HG02973 (cell line): ENCODE data around the gene RBFOX1.

Experiments
- ATAC-seq: cut with Tn5 transposase; IDR thresholded peaks from one replicate; pipeline ENCODE4 v1.9.1; 2021; ENCODE audit warnings: moderate library complexity; ENCODE audit not compliant: unreplicated experiment

Gene RBFOX1

DNA sequence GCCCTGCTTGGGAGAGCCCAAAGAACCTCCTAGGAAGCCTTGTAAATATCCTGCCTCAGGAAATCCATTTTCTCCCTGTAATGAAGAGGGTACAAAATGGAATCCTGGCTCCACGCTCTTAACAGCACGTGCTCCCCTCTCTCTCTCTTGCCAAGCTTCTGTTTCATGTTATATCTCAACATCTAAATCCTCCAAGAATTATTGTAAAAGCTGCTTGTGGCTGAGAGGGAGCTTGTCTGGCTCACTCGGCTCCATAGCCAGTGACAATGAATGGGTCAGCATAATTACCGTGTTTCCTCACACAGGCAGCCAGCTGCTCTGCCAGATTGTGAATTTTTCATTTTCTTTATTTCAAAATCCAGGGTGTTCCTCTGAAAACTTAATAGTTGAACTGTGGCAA, 317.8 kb downstream of the RBFOX1 start:
- no peak for ATAC-seq

- ATAC-seq, result no peak
Measured at GRCh38 chr16:7651803-7652570, 319.3 kb downstream of the RBFOX1 start.

DNA sequence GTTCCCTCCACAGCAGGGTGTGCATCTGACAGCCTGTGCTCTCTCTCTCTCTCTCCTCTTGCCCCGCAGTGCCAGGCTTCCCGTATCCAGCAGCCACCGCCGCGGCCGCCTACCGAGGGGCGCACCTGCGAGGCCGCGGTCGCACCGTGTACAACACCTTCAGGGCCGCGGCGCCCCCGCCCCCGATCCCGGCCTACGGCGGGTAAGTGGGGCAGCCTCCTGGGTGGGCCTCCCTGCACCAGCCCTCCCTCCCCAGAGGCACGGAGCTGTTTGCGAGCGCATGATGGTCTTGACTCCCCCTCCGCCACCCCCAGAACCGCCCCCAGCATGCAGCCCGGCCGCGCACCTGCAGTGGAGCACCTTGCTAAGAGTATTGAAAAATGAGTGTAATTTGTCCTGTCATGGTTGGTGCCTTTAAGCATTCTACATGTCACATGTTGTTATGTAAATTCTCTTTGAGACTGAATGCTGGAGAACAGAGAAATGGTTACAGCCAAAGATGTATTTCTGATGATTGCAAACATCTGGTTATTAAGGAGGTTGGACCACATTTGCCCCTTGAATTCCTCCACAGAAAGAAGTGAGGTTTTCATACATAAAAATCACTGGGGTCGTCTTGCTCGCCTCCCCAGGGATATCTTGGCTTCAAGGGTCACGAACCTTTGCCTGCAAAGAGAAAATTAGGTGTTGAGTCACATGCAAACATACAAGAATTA, 321.3 kb downstream of the RBFOX1 start:
- no peak for ATAC-seq

DNA sequence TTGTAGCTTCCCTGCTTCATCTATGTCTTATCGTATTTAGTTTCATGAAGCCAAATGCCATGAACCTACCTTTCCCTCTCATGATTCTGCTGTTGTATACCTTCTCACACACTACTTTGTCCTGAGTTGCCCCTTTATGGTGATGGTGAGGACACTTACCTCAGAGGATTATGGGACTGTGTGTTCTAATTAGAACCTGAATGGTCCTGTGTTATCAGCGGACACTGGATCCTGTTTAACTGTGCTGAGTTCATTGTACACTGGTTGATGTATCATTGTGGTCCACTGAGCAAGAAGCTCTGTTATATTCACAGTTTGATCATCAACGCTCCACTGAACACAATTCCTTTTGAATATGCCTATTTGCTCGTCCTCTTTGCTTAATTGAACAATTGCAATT, 343.0 kb downstream of the RBFOX1 start:
- no peak for ATAC-seq

- no peak for ATAC-seq
Measured at GRCh38 chr16:7680296-7680695, 347.7 kb downstream of the RBFOX1 start.

DNA sequence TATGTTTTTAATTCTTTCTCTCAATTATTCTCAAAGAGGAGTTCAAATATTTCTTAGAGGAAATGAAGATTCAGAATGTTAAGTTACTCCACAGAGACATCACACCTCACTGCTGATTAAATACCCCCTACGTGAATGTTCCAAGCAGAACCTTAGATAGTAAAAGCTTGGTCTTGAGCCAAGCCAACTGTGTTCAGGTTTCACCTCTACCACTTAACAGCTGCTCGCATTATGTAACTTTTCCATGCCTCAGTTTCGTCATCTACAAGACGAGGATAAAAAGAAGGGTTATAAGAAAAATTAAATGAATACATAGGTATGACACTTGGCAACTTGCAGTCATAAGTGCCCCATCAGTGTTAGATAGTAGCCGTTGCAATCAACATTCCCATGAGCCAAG, 356.2 kb downstream of the RBFOX1 start:
- ATAC-seq, result no peak

- no peak for ATAC-seq
Measured at GRCh38 chr16:7689234-7689633, 356.6 kb downstream of the RBFOX1 start.

- ATAC-seq, result no peak
Measured at GRCh38 chr16:7691533-7691932, 358.9 kb downstream of the RBFOX1 start.

- no peak for ATAC-seq
Measured at GRCh38 chr16:7703672-7704071, 371.0 kb downstream of the RBFOX1 start.

- no peak for ATAC-seq
Measured at GRCh38 chr16:7705885-7706284, 373.2 kb downstream of the RBFOX1 start.

DNA sequence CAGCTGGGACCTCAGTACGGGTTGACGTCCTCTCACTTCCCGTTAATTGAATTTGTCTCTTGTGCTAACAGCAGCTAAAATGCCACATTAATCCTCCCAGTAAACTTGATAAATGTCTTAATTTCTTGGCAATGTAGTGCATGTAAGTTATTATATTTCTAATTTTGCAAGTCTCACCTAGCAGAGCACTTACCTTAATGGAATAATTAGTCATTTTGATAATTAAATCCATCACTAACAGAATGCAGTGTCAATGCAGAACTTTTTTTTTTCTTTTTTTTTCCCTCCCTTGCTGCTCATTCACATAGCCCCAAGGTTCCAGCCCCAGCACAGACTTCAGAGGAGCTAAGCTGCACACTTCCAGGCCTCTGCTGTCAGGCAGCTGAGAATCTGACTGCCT, 376.5 kb downstream of the RBFOX1 start:
- no peak for ATAC-seq

DNA sequence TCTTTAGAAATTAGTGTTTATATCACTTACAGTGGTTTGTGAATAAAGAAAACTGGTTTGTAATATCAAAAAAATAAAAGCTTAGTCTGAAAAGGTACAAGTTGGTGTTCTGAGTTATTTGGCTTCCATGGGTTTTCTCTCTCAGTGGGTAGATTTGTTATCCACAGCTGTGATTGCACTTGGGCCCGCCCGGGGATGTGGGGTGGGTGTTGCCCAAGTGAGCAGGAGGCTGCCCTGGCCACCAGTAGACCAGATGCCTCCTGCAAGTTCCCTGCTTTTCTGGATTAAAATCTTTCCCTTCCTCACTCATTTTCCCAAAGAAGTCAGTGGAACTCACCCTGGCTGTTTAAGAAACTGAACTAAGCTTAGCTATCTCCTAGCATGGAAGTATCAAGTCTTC, 380.6 kb downstream of the RBFOX1 start:
- ATAC-seq, result no peak

GRCh38 chr16:7714775-7715174, 382.1 kb downstream of the RBFOX1 start:
- ATAC-seq, result no peak

DNA sequence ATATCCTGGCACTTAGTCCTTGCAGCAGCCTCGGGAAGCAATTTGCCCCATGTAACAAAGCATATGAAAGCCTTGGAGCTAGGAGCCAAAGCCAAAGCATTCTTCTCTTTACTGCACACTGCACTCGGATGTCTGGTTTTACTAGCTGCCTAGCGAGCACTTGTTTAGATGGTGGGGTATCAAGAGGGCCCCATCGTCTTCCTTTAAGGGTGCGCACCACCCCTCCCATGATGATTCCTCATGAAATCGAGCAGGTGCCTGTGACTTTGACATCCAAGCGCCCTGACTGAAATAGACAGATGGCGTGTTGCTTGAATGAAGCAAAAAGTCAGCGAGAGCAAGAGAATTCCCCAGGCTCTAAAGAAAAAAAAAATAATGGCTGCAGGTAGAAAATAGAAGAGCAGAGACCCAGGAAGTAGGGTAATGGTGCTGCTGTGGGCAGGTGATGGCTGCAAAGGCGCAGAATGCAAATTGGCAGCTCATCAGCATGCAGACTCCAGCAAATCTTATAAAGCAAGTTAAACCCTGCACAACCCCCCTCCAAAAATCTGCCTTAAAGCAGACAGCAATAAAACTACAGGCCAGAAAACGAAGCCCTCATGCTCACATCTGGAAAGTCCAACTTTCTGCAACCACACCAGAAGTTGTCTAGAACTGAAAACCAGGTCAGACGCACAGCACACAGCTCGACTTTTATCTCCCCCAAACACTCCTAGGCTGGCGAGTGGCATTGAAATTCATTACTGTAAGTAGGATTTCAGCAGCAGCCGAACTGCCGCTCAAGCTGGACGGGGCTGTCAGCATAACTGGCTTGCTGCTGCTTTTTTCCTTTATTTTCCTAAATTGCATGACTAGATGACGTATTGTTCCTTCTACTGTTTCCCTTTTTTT, 384.3 kb downstream of the RBFOX1 start:
- ATAC-seq, result no peak

- ATAC-seq, result no peak
Measured at GRCh38 chr16:7722761-7723160, 390.1 kb downstream of the RBFOX1 start.

DNA sequence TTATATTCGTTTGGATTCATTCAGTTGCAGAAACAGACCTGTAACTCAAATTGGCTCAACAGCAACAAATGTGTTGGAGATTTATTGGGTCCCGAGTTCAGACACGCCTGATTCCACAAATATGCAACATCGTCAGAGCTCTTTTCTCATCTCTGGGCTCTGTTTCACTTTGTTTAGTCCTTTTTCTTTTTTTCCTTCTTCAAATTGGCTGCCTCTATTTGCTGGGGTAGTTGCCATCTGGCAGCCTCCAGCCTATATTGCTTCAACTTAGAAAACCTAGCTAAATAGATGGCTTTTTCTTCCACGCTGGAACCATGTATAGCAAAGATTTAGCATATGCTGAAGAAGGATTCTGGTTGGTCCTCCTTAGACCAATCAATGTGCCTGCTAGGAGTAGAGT, 398.5 kb downstream of the RBFOX1 start:
- ATAC-seq, result no peak

DNA sequence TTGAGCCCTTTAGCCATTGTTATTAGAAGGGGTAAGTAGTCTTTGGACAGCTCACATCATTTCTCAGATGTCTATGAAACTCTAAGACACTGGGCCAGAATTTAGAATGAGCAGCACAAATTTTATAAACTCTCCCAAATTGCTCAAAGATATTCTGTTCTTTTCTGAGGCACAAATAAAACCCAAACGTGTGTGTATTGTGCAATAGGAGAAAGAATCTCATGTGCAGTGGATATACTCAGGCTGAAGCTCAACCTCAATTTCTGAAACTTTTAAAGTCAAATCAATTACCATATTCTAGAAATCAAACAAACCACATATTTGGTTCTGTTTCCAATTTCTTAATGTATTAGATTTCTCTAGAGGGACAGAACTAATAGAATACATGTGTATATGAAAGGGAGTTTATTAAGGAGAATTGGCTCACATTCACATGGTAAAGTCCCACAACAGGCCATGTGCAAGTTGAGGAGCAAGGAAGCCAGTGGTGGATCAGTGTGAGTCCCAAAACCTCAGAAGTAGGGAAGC, 403.6 kb downstream of the RBFOX1 start:
- ATAC-seq, result no peak

GRCh38 chr16:7742626-7743025, 410.0 kb downstream of the RBFOX1 start:
- ATAC-seq, result no peak

DNA sequence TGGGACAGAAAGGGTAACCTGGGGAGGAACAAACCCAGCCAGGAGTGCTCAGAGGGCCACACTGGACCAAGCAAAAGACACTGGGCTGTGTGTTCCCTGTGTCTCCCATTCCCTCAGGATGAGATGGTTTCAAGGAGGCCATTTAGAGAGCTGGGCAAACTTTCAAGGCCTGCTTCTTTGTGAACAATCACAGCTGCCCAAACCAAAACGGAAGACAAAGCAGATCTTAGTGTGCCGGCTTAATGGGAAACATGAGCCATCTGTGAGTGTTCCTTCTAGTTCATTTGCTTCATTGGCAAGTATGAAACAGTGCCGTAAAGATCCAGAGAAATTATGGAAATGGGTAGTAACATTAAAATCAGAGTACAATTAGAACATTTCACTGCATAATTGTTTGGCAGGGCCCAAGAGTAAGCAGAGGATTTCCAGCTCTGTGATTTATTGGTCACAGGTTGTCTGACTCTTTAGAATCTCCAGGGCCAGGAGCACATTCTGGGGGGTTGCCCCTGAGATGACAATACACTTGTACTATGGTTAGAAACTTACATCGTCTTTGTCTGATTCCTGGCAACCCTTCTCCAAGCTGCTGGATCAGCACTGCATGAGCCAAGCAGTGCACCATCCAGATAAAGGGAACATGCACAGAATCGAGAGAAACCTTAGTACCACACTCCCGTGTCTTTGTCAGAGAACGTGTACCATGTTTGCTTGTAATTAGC, 412.1 kb downstream of the RBFOX1 start:
- ATAC-seq, result no peak

DNA sequence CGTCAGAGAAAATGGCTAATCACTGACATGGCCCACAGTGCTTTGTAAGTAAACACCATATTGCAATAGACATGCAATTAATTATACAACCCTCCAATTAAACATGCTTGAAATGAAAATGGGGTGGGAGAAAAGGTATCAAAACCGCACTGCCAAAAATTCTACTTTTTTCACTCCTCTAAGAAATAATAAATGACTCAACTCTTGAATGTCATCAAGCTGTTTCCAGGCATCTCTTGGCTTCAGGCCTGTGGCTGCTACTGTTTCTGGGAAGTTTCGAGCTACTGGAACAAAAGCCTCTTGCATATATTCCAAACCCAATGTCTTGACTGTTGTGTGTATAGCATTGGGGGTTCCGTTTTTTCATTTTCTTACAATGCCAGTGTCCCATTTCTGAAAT, 412.6 kb downstream of the RBFOX1 start:
- ATAC-seq, result no peak

DNA sequence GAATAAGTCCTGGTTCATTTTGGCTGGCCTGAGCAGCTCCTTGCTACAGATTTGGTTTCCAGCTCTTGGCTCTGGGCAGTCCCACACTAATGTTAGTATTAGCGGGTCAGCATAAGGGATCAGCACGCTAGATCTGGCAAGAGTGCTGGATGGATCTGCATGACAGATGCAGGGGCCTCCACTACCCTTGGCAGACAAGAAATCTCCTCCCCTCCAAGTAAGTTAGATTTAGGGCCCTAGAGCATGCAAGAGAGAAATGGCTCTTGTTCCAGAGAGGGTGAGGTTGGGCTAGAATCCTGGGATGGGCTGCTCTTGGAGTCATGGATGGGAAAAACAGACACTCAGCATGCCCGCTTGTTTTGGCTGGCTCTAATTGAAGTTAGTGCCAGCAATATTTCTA, 414.3 kb downstream of the RBFOX1 start:
- no peak for ATAC-seq
